ENCODE measurements around the gene TMEM52. TPM values are rescaled to one million over a fixed set of nuclear protein-coding genes. Genes with fewer than 3 reads are reported as not detected.
"Not testable (repeated sequence)": the region's sequence is repeated elsewhere in the genome, so short reads cannot be mapped to it uniquely, and the experiment has no call there.

TMEM52 gene
- total RNA-seq, 1 experiment from 2014 or later, result not detected

GRCh38 chr1:1889847-1890505 lies 29.1 kb downstream of the TMEM52 start:
- in situ Hi-C loops (cut with HindIII; ENCODE audit: low pct_unique_long_range_greater_than_20kb, low sequenced_read_pairs), result loop anchor here (10.0 kb wide), 1 partner anchor 65 kb away; no protein-coding TSS in a partner anchor
- DNase-seq (ENCODE audit: low read depth), result peak; percentile 45

GRCh38 chr1:1889090-1889750 lies 29.9 kb downstream of the TMEM52 start:
- no peak for DNase-seq (ENCODE audit: low read depth)
- in situ Hi-C loops (cut with HindIII; ENCODE audit: low pct_unique_long_range_greater_than_20kb, low sequenced_read_pairs), result loop anchor here (10.0 kb wide), 1 partner anchor 64 kb away; no protein-coding TSS in a partner anchor

GRCh38 chr1:1883890-1884289 lies 35.2 kb downstream of the TMEM52 start:
- DNase-seq (ENCODE audit: low read depth), result not testable (repeated sequence)
- in situ Hi-C loops (cut with HindIII; ENCODE audit: low pct_unique_long_range_greater_than_20kb, low sequenced_read_pairs), result loop anchor here (10.0 kb wide), 1 partner anchor 59 kb away; no protein-coding TSS in a partner anchor

- in situ Hi-C loops (cut with HindIII; ENCODE audit: low pct_unique_long_range_greater_than_20kb, low sequenced_read_pairs), result loop anchor here (10.0 kb wide), 1 partner anchor 58 kb away; no protein-coding TSS in a partner anchor
- peak; percentile 69 for DNase-seq (ENCODE audit: low read depth)
Measured at GRCh38 chr1:1883092-1883873, 35.8 kb downstream of the TMEM52 start.

GRCh38 chr1:1881727-1882126 lies 37.4 kb downstream of the TMEM52 start:
- in situ Hi-C loops (cut with HindIII; ENCODE audit: low pct_unique_long_range_greater_than_20kb, low sequenced_read_pairs), result loop anchor here (10.0 kb wide), 1 partner anchor 57 kb away; no protein-coding TSS in a partner anchor
- DNase-seq (ENCODE audit: low read depth), result no peak

- DNase-seq (ENCODE audit: low read depth), result no peak
- in situ Hi-C loops (cut with HindIII; ENCODE audit: low pct_unique_long_range_greater_than_20kb, low sequenced_read_pairs), result loop anchor here (10.0 kb wide), 1 partner anchor 56 kb away; no protein-coding TSS in a partner anchor
Measured at GRCh38 chr1:1880617-1881312, 38.3 kb downstream of the TMEM52 start.

GRCh38 chr1:1879942-1880341 lies 39.1 kb downstream of the TMEM52 start:
- in situ Hi-C loops (cut with HindIII; ENCODE audit: low pct_unique_long_range_greater_than_20kb, low sequenced_read_pairs), result loop anchor here (10.0 kb wide), 1 partner anchor 55 kb away; no protein-coding TSS in a partner anchor
- DNase-seq (ENCODE audit: low read depth), result no peak

GRCh38 chr1:1877865-1878436 lies 41.1 kb downstream of the TMEM52 start:
- in situ Hi-C loops (cut with HindIII; ENCODE audit: low pct_unique_long_range_greater_than_20kb, low sequenced_read_pairs), result no loop called here

GRCh38 chr1:1876335-1876930 lies 42.6 kb downstream of the TMEM52 start:
- in situ Hi-C loops (cut with HindIII; ENCODE audit: low pct_unique_long_range_greater_than_20kb, low sequenced_read_pairs), result no loop called here
- no peak for DNase-seq (ENCODE audit: low read depth)

More at GRCh38 chr1:1877865-1878436, 41.1 kb downstream of the TMEM52 start:
- no peak for DNase-seq (ENCODE audit: low read depth)

GRCh38 chr1:1875932-1876331 lies 43.1 kb downstream of the TMEM52 start:
- DNase-seq (ENCODE audit: low read depth), result no peak
- in situ Hi-C loops (cut with HindIII; ENCODE audit: low pct_unique_long_range_greater_than_20kb, low sequenced_read_pairs), result no loop called here

GRCh38 chr1:1874901-1875300 lies 44.2 kb downstream of the TMEM52 start:
- no peak for DNase-seq (ENCODE audit: low read depth)
- in situ Hi-C loops (cut with HindIII; ENCODE audit: low pct_unique_long_range_greater_than_20kb, low sequenced_read_pairs), result no loop called here

- in situ Hi-C loops (cut with HindIII; ENCODE audit: low pct_unique_long_range_greater_than_20kb, low sequenced_read_pairs), result no loop called here
- DNase-seq (ENCODE audit: low read depth), result no peak
Measured at GRCh38 chr1:1873186-1873585, 45.9 kb downstream of the TMEM52 start.

GRCh38 chr1:1872329-1872994 lies 46.6 kb downstream of the TMEM52 start:
- in situ Hi-C loops (cut with HindIII; ENCODE audit: low pct_unique_long_range_greater_than_20kb, low sequenced_read_pairs), result no loop called here

GRCh38 chr1:1869469-1869868 lies 49.6 kb downstream of the TMEM52 start:
- in situ Hi-C loops (cut with HindIII; ENCODE audit: low pct_unique_long_range_greater_than_20kb, low sequenced_read_pairs), result no loop called here
- no peak for DNase-seq (ENCODE audit: low read depth)

More at GRCh38 chr1:1872329-1872994, 46.6 kb downstream of the TMEM52 start:
- DNase-seq (ENCODE audit: low read depth), result no peak
